ENCODE measurements around the gene LRP8. TPM values are rescaled to one million over a fixed set of nuclear protein-coding genes. Genes with fewer than 3 reads are reported as not detected.
A peak's percentile ranks its signal among the peaks of the same experiment; 100 is the strongest.

LRP8 gene
- total RNA-seq, 1 donor from 2014 or later = 12.8 TPM

GRCh38 chr1:53344921-53345838 is 17.3 kb upstream of the LRP8 start:
- Histone ChIP-seq H3K9me3 (ENCODE audit: insufficient read depth, low read depth, low read length) (no peaks in the 10 kb centered on the region), H3K4me3 (ENCODE audit: insufficient read depth, low read depth, low read length) (no peak overlapping the region), H4K20me1 (ENCODE audit: insufficient read depth, low read length) (no peaks in the 10 kb centered on the region), H3K27me3 (ENCODE audit: insufficient read depth, low read length) (no peaks in the 10 kb centered on the region), H3K4me2 (ENCODE audit: low read length) (no peak overlapping the region), H2AFZ (ENCODE audit: low read depth, low read length) (no peak overlapping the region), H3K79me2 (ENCODE audit: insufficient read depth, low read length) (no peaks in the 10 kb centered on the region), H3K36me3 (ENCODE audit: insufficient read depth, low read length) (no peaks in the 10 kb centered on the region), H3K4me1 (ENCODE audit: insufficient read depth, low read length) (no peaks in the 10 kb centered on the region), H3K27ac (ENCODE audit: low read depth, low read length) (no peak overlapping the region), H3K9ac (ENCODE audit: low read length) (no peak overlapping the region)
- peaks cover 5% of the 10 kb centered on the region for H3K27me3 Mint-ChIP-seq (ENCODE audit: low read depth, unreplicated experiment)
- H3K4me3 Mint-ChIP-seq (ENCODE audit: unreplicated experiment) = no peak overlapping the region
- no peak for FAIRE-seq
- peaks cover 3% of the 10 kb centered on the region for H3K36me3 Mint-ChIP-seq (ENCODE audit: low read depth, unreplicated experiment)
- H3K4me1 Mint-ChIP-seq (ENCODE audit: low read depth, unreplicated experiment) = peaks cover 8% of the 10 kb centered on the region
- TF ChIP-seq CTCF (IDR thresholded peaks at IDR 0.05; ENCODE audit: insufficient read depth, low read depth, low read length) (no peak), EZH2 (IDR thresholded peaks at IDR 0.05; ENCODE audit: insufficient read depth, low read length) (no peak)
- DNase-seq (ENCODE audit: low read depth) = no peak
- H3K27ac Mint-ChIP-seq (ENCODE audit: unreplicated experiment) = no peak overlapping the region
- H3K9me3 Mint-ChIP-seq (ENCODE audit: unreplicated experiment) = peaks cover 3% of the 10 kb centered on the region

GRCh38 chr1:53343831-53344668 is 16.2 kb upstream of the LRP8 start:
- Mint-ChIP-seq H3K9me3 (ENCODE audit: unreplicated experiment) (peaks cover 3% of the 10 kb centered on the region), H3K36me3 (ENCODE audit: low read depth, unreplicated experiment) (peaks cover 3% of the 10 kb centered on the region)
- no peak for DNase-seq (ENCODE audit: low read depth)

More at GRCh38 chr1:53343831-53344668, 16.2 kb upstream of the LRP8 start:
- Histone ChIP-seq H3K4me1 (ENCODE audit: insufficient read depth, low read length) (no peaks in the 10 kb centered on the region), H3K9me3 (ENCODE audit: insufficient read depth, low read depth, low read length) (no peaks in the 10 kb centered on the region), H3K27me3 (ENCODE audit: insufficient read depth, low read length) (no peaks in the 10 kb centered on the region), H3K9ac (ENCODE audit: low read length) (no peak overlapping the region), H3K36me3 (ENCODE audit: insufficient read depth, low read length) (no peaks in the 10 kb centered on the region), H3K79me2 (ENCODE audit: insufficient read depth, low read length) (no peaks in the 10 kb centered on the region), H4K20me1 (ENCODE audit: insufficient read depth, low read length) (no peaks in the 10 kb centered on the region), H2AFZ (ENCODE audit: low read depth, low read length) (no peak overlapping the region), H3K27ac (ENCODE audit: low read depth, low read length) (no peak overlapping the region), H3K4me2 (ENCODE audit: low read length) (no peak overlapping the region), H3K4me3 (ENCODE audit: insufficient read depth, low read depth, low read length) (no peak overlapping the region)
- peaks cover 8% of the 10 kb centered on the region for H3K27me3 Mint-ChIP-seq (ENCODE audit: low read depth, unreplicated experiment)
- H3K4me3 Mint-ChIP-seq (ENCODE audit: unreplicated experiment) = no peak overlapping the region
- FAIRE-seq = peak; percentile 9
- H3K27ac Mint-ChIP-seq (ENCODE audit: unreplicated experiment) = peak overlapping the region; percentile 22
- peaks cover 8% of the 10 kb centered on the region for H3K4me1 Mint-ChIP-seq (ENCODE audit: low read depth, unreplicated experiment)
- TF ChIP-seq EZH2 (IDR thresholded peaks at IDR 0.05; ENCODE audit: insufficient read depth, low read length) = no peak
- no peak for TF ChIP-seq CTCF (IDR thresholded peaks at IDR 0.05; ENCODE audit: insufficient read depth, low read depth, low read length)

Measured in astrocyte (in vitro differentiated cells and primary cell).